Epithelial cell of esophagus (primary cell): ENCODE data around the gene DSCAML1.

ENCODE experiments used
- DNase-seq: peaks from one replicate; pipeline ENCODE4 v3.0.0; 2010; ENCODE audit warnings: low read depth
- H3K4me3 ChIP-seq: 2 replicates; pipeline ENCODE4 v1.5.1; 2011; ENCODE audit warnings: mild to moderate bottlenecking, low read length, control low read depth
- CTCF ChIP-seq: IDR thresholded peaks from 2 replicates; pipeline ENCODE4 v1.5.1; 2011; ENCODE audit warnings: low read depth, mild to moderate bottlenecking, low read length, control low read depth, inconsistent platforms; ENCODE audit not compliant: insufficient read depth; ENCODE audit errors: missing control alignments

Gene DSCAML1

DNA sequence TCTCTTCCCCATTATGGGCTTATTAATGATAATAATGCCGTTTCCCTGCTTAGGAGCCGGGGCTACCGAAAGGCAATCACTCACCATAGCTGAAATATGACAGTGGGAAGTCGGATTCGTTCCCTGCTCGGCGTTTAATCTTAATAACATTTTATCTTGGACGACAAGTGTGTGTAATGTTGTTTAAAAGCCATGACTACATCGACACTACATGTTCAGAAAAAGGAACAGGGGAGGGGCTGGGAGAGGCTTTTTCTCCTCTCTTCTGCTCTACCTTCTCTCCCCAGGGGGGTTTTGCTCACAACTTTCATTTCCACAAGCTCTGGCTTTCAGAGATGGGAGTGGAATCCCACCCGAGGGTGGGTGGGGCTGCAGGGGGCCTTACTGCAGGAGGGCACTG lies 105.5 kb downstream of the DSCAML1 start:
- no peak for TF ChIP-seq CTCF
- H3K4me3 ChIP-seq: no peak overlapping the region
- DNase-seq: no peak

- no peak for DNase-seq
- TF ChIP-seq CTCF: no peak
- no peak overlapping the region for H3K4me3 ChIP-seq
Observed at GRCh38 chr11:117691218-117691514, 105.8 kb downstream of the DSCAML1 start.

DNA sequence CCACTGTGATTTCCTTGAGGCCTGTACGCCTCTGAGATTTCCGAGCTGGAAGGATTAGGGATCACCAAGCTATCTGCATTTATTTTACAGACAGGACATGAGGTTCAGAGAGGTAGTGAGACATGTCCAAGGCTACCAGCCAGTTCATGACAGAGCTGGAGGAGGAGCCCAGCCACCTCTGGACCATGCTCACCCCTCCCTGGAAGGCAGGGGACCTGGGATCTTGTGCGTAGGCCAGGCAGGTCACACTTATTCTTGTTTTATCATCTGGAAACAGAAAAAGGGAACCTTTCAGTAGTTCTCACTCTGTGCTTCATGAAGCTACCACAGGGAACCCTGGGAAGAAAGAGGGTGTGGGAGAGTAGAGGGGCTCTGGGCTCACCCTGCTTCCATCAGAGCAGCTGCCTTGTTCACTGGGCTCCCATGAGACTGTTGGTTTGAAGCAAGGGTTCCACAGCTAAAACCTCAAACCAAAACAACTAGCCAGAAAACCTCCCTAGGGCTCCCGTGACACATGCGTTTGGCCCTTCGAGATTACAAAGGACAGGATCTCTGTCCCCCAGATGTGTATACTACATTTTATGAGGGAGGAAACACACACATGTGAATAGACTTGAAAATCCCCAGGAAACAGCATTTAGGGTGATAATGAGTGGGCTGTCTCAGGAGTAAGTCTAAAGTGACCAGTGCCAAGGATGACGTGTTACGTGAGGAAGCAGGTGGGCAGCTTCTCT lies 106.4 kb downstream of the DSCAML1 start:
- no peak overlapping the region for H3K4me3 ChIP-seq
- DNase-seq: no peak
- TF ChIP-seq CTCF: no peak

DNA sequence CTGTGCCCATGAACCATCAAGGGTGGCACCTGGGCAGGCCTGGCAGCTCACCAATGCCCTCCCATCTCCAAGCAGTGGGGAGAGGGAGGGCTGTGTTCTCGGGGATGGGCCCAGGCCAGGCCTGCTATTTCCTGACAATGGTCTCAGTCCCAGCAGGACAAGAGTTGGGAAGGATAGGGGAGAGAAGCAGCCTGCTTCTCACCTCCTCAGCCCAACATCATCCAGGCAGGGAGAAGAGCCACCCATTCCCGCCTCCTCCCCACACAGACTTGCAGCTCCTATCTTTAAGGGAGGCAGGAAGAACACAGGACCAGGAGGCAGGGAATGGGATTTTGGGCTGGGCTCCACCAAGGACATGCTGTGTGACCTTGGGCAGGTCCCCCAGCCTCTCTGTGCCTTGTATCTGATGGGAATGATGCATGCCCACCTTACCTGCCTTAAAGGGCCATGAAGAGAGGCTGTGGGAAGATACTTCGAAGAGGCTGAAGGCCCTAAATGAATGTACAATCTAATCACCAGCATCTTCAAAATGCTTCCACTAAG lies 108.7 kb downstream of the DSCAML1 start:
- no peak for TF ChIP-seq CTCF
- no peak overlapping the region for H3K4me3 ChIP-seq
- no peak for DNase-seq

DNA sequence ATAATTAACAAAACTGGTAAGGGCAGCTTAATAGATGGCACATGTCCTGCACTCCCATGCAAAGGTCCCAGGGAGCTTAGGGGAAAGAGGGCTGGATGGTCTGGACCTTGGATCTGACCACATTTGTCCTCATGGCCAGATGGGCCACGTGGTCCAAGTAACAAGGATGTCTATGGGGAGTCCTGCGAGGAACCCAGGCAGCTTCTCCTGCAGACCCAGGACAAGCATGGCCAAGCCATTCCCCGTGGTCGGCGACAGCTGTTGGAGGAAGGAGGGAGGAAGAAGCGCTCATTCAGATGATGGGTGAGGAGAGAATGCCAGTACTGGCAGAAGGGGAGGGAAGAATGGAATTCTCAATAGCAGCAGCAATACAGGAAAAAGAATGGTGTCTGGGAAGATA lies 109.2 kb downstream of the DSCAML1 start:
- no peak for TF ChIP-seq CTCF
- DNase-seq: no peak

DNA sequence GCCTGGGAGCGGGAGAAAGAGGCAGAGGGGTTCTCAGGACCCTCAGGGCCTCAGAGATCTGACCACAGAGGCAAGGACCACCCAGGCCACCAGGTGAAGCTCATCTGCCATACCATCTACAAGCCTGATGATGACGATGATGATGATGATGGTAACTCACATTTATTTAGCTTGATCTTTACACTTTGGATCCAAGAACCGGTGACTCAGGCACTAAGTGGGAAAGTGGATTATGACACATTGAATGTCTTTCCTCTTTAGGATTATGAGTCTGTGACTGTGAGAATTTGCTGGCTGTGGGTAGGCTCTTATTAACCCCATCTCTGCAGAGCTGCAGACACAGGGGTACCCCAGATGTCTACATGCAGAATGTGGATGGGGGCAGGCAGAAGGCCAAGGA lies 110.3 kb downstream of the DSCAML1 start:
- H3K4me3 ChIP-seq: no peak overlapping the region
- peak; percentile 9 for DNase-seq
- TF ChIP-seq CTCF: no peak

More for the DNA sequence above, 109.2 kb downstream of the DSCAML1 start:
- no peak overlapping the region for H3K4me3 ChIP-seq

- no peak for DNase-seq
- no peak overlapping the region for H3K4me3 ChIP-seq
- no peak for TF ChIP-seq CTCF
Observed at GRCh38 chr11:117685566-117685965, 111.5 kb downstream of the DSCAML1 start.
